Measurements from ENCODE around the gene VAMP5.
"Not testable (repeated sequence)": the region's sequence is repeated elsewhere in the genome, so short reads cannot be mapped to it uniquely, and the experiment has no call there.

VAMP5 gene

GRCh38 chr2:85544254-85544691 is 40.0 kb upstream of the VAMP5 start:
- H3K36me3 ChIP-seq (ENCODE audit: control insufficient read depth, insufficient read depth, low read length): peaks cover 16% of the 10 kb centered on the region
- WGBS (ENCODE audit: extremely low coverage, insufficient coverage, low lambda C conversion rate): no CpG with 5 or more reads among the region's 3 CpGs
- not testable (repeated sequence) for H3K27me3 ChIP-seq (ENCODE audit: insufficient read depth, low read length, poor library complexity); H3K56ac ChIP-seq (ENCODE audit: low read length); DNase-seq; H4K8ac ChIP-seq (ENCODE audit: low read depth, low read length); H3K4me2 ChIP-seq (ENCODE audit: low read length); H3K9ac ChIP-seq (ENCODE audit: low read length); H3K4ac ChIP-seq (ENCODE audit: low read depth, low read length); H3K27ac ChIP-seq (ENCODE audit: low read depth, low read length); H2BK15ac ChIP-seq (replicated peaks; ENCODE audit: low read depth); H3K4me1 ChIP-seq (ENCODE audit: control insufficient read depth, low read depth, low read length); H2AK5ac ChIP-seq (ENCODE audit: low read length); H2BK5ac ChIP-seq (ENCODE audit: low read length); H3K4me3 ChIP-seq (ENCODE audit: low read length); H2BK120ac ChIP-seq (ENCODE audit: low read depth, low read length); H3K18ac ChIP-seq (ENCODE audit: low read length); H4K5ac ChIP-seq (ENCODE audit: low read length); H3K23ac ChIP-seq (ENCODE audit: low read length); H3K79me1 ChIP-seq (ENCODE audit: low read length)
- peaks cover 32% of the 10 kb centered on the region for H3K79me2 ChIP-seq (ENCODE audit: control insufficient read depth, insufficient read depth, low read length)

- H2BK5ac ChIP-seq (ENCODE audit: low read length); H2BK15ac ChIP-seq (replicated peaks; ENCODE audit: low read depth); H3K79me1 ChIP-seq (ENCODE audit: low read length); H3K23ac ChIP-seq (ENCODE audit: low read length); H3K27ac ChIP-seq (ENCODE audit: low read depth, low read length); H3K18ac ChIP-seq (ENCODE audit: low read length); H2AK5ac ChIP-seq (ENCODE audit: low read length); H3K56ac ChIP-seq (ENCODE audit: low read length); H3K4me1 ChIP-seq (ENCODE audit: control insufficient read depth, low read depth, low read length); H4K5ac ChIP-seq (ENCODE audit: low read length); H4K8ac ChIP-seq (ENCODE audit: low read depth, low read length); H3K9ac ChIP-seq (ENCODE audit: low read length); H2BK120ac ChIP-seq (ENCODE audit: low read depth, low read length); H3K27me3 ChIP-seq (ENCODE audit: insufficient read depth, low read length, poor library complexity); H3K4me2 ChIP-seq (ENCODE audit: low read length); H3K4me3 ChIP-seq (ENCODE audit: low read length); DNase-seq; H3K4ac ChIP-seq (ENCODE audit: low read depth, low read length): not testable (repeated sequence)
- no CpG with 5 or more reads among the region's 5 CpGs for WGBS (ENCODE audit: extremely low coverage, insufficient coverage, low lambda C conversion rate)
- H3K79me2 ChIP-seq (ENCODE audit: control insufficient read depth, insufficient read depth, low read length): peaks cover 23% of the 10 kb centered on the region
- peaks cover 17% of the 10 kb centered on the region for H3K36me3 ChIP-seq (ENCODE audit: control insufficient read depth, insufficient read depth, low read length)
Measured at GRCh38 chr2:85544915-85545779, 39.1 kb upstream of the VAMP5 start.

- peaks cover 17% of the 10 kb centered on the region for H3K79me2 ChIP-seq (ENCODE audit: control insufficient read depth, insufficient read depth, low read length)
- whole genome bisulfite sequencing (ENCODE audit: extremely low coverage, insufficient coverage, low lambda C conversion rate): no CpG with 5 or more reads among the region's 5 CpGs
- no peak overlapping the region for H2BK5ac ChIP-seq (ENCODE audit: low read length)
- no peaks in the 10 kb centered on the region for H3K27me3 ChIP-seq (ENCODE audit: insufficient read depth, low read length, poor library complexity)
- no peak overlapping the region for H3K56ac ChIP-seq (ENCODE audit: low read length)
- no peak overlapping the region for H2BK120ac ChIP-seq (ENCODE audit: low read depth, low read length)
- no peak overlapping the region for H3K23ac ChIP-seq (ENCODE audit: low read length)
- H4K8ac ChIP-seq (ENCODE audit: low read depth, low read length): no peak overlapping the region
- no peak overlapping the region for H4K5ac ChIP-seq (ENCODE audit: low read length)
- no peak overlapping the region for H2AK5ac ChIP-seq (ENCODE audit: low read length)
- no peak overlapping the region for H3K27ac ChIP-seq (ENCODE audit: low read depth, low read length)
- no peak overlapping the region for H3K4ac ChIP-seq (ENCODE audit: low read depth, low read length)
- DNase-seq: peak; percentile 26
- no peak overlapping the region for H3K9ac ChIP-seq (ENCODE audit: low read length)
- no peak overlapping the region for H3K4me2 ChIP-seq (ENCODE audit: low read length)
- H3K18ac ChIP-seq (ENCODE audit: low read length): no peak overlapping the region
- no peaks in the 10 kb centered on the region for H3K4me1 ChIP-seq (ENCODE audit: control insufficient read depth, low read depth, low read length)
- H2BK15ac ChIP-seq (replicated peaks; ENCODE audit: low read depth): no peak overlapping the region
- no peak overlapping the region for H3K4me3 ChIP-seq (ENCODE audit: low read length)
- peaks cover 6% of the 10 kb centered on the region for H3K79me1 ChIP-seq (ENCODE audit: low read length)
- peaks cover 19% of the 10 kb centered on the region for H3K36me3 ChIP-seq (ENCODE audit: control insufficient read depth, insufficient read depth, low read length)
Measured at GRCh38 chr2:85545780-85546240, 38.4 kb upstream of the VAMP5 start.

GRCh38 chr2:85547089-85547858 is 37.0 kb upstream of the VAMP5 start:
- H4K5ac ChIP-seq (ENCODE audit: low read length): no peak overlapping the region
- no peaks in the 10 kb centered on the region for H3K4me1 ChIP-seq (ENCODE audit: control insufficient read depth, low read depth, low read length)
- peaks cover 20% of the 10 kb centered on the region for H3K36me3 ChIP-seq (ENCODE audit: control insufficient read depth, insufficient read depth, low read length)
- no CpG with 5 or more reads among the region's 1 CpG for WGBS (ENCODE audit: extremely low coverage, insufficient coverage, low lambda C conversion rate)
- DNase-seq: no peak
- no peak overlapping the region for H2BK15ac ChIP-seq (replicated peaks; ENCODE audit: low read depth)
- no peak overlapping the region for H3K4ac ChIP-seq (ENCODE audit: low read depth, low read length)
- H2BK120ac ChIP-seq (ENCODE audit: low read depth, low read length): no peak overlapping the region
- H3K4me2 ChIP-seq (ENCODE audit: low read length): no peak overlapping the region
- H3K56ac ChIP-seq (ENCODE audit: low read length): no peak overlapping the region
- no peak overlapping the region for H3K23ac ChIP-seq (ENCODE audit: low read length)
- no peak overlapping the region for H3K27ac ChIP-seq (ENCODE audit: low read depth, low read length)
- no peak overlapping the region for H3K18ac ChIP-seq (ENCODE audit: low read length)
- no peaks in the 10 kb centered on the region for H3K27me3 ChIP-seq (ENCODE audit: insufficient read depth, low read length, poor library complexity)
- H2AK5ac ChIP-seq (ENCODE audit: low read length): no peak overlapping the region
- no peak overlapping the region for H3K9ac ChIP-seq (ENCODE audit: low read length)
- H2BK5ac ChIP-seq (ENCODE audit: low read length): no peak overlapping the region
- peaks cover 3% of the 10 kb centered on the region for H3K79me2 ChIP-seq (ENCODE audit: control insufficient read depth, insufficient read depth, low read length)
- H3K4me3 ChIP-seq (ENCODE audit: low read length): no peak overlapping the region
- H4K8ac ChIP-seq (ENCODE audit: low read depth, low read length): no peak overlapping the region
- H3K79me1 ChIP-seq (ENCODE audit: low read length): peaks cover 5% of the 10 kb centered on the region

GRCh38 chr2:85547859-85548607 is 36.2 kb upstream of the VAMP5 start:
- no peak for DNase-seq
- Histone ChIP-seq H3K79me1 (ENCODE audit: low read length) (peaks cover 2% of the 10 kb centered on the region), H3K4me2 (ENCODE audit: low read length) (no peak overlapping the region), H3K36me3 (ENCODE audit: control insufficient read depth, insufficient read depth, low read length) (peaks cover 19% of the 10 kb centered on the region), H2BK5ac (ENCODE audit: low read length) (no peak overlapping the region), H3K9ac (ENCODE audit: low read length) (no peak overlapping the region), H3K18ac (ENCODE audit: low read length) (no peak overlapping the region), H2AK5ac (ENCODE audit: low read length) (no peak overlapping the region), H3K27me3 (ENCODE audit: insufficient read depth, low read length, poor library complexity) (no peaks in the 10 kb centered on the region), H3K4me1 (ENCODE audit: control insufficient read depth, low read depth, low read length) (no peaks in the 10 kb centered on the region), H3K79me2 (ENCODE audit: control insufficient read depth, insufficient read depth, low read length) (no peaks in the 10 kb centered on the region), H4K8ac (ENCODE audit: low read depth, low read length) (no peak overlapping the region), H2BK15ac (replicated peaks; ENCODE audit: low read depth) (no peak overlapping the region), H3K23ac (ENCODE audit: low read length) (no peak overlapping the region), H4K5ac (ENCODE audit: low read length) (no peak overlapping the region), H3K4me3 (ENCODE audit: low read length) (no peak overlapping the region), H3K4ac (ENCODE audit: low read depth, low read length) (no peak overlapping the region), H3K56ac (ENCODE audit: low read length) (no peak overlapping the region), H3K27ac (ENCODE audit: low read depth, low read length) (no peak overlapping the region), H2BK120ac (ENCODE audit: low read depth, low read length) (no peak overlapping the region)
- WGBS (ENCODE audit: extremely low coverage, insufficient coverage, low lambda C conversion rate): no CpG with 5 or more reads among the region's 6 CpGs

Measured in mesendoderm (in vitro differentiated cells).